ENCODE data around the gene OSBPL8.
"Not testable (repeated sequence)": the region's sequence is repeated elsewhere in the genome, so short reads cannot be mapped to it uniquely, and the experiment has no call there.

Gene OSBPL8

GRCh38 chr12:76424941-76425340, 134.6 kb downstream of the OSBPL8 start:
- DNase-seq (ENCODE audit: low read depth in 3 of 3, low spot score in 1 of 3), result no peak

GRCh38 chr12:76422543-76423438, 136.8 kb downstream of the OSBPL8 start:
- no peak for DNase-seq (ENCODE audit: low read depth in 3 of 3, low spot score in 1 of 3)

- DNase-seq (ENCODE audit: low read depth in 3 of 3, low spot score in 1 of 3), result no peak
These were observed 137.4 kb downstream of the OSBPL8 start for GRCh38 chr12:76422154-76422542.

GRCh38 chr12:76421046-76421445, 138.5 kb downstream of the OSBPL8 start:
- DNase-seq (ENCODE audit: low read depth in 3 of 3, low spot score in 1 of 3), result no peak

- no peak for DNase-seq (ENCODE audit: low read depth in 3 of 3, low spot score in 1 of 3)
These were observed 139.3 kb downstream of the OSBPL8 start for GRCh38 chr12:76420222-76420621.

GRCh38 chr12:76417116-76417515, 142.5 kb downstream of the OSBPL8 start:
- DNase-seq (ENCODE audit: low read depth in 3 of 3, low spot score in 1 of 3), result no peak

- no peak for DNase-seq (ENCODE audit: low read depth in 3 of 3, low spot score in 1 of 3)
These were observed 146.4 kb downstream of the OSBPL8 start for GRCh38 chr12:76413121-76413520.

DNA sequence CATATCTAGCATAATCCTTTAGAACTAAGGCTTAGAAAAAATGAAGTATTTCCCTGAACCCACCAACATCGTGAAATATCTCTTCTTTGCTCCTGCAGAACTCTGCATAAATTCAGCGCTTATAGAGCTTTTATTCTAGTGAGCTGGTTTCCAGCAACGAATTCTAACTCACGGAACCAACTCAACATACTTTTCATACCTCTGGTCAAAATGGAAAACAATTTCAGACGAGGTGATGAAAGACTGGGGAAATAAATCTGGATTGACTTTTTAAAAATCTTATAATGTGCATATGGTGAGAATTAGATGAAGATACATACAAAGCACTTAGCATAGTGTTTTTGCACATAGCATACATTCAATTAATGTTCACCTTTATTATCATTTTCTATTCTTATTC, 148.8 kb downstream of the OSBPL8 start:
- DNase-seq (ENCODE audit: low read depth in 3 of 3, low spot score in 1 of 3), result no peak

DNA sequence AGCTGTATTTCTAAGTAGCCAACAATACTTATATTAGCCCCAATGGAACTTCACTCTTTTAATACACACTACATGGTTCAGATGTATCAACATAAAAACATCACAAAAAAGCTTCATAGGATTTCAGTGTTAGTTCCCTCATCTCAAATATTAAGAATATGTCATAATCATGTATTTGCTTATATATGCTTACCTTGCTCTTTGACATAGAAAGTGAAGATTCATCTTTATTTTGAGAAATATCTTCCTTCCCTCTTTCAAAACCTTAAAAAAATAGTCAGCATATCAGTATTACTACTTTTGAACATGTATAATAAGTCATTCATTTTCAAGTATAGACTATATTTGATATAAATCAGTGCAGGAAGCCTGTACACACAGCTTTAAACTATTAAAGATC, 149.2 kb downstream of the OSBPL8 start:
- no peak for DNase-seq (ENCODE audit: low read depth in 3 of 3, low spot score in 1 of 3)

DNA sequence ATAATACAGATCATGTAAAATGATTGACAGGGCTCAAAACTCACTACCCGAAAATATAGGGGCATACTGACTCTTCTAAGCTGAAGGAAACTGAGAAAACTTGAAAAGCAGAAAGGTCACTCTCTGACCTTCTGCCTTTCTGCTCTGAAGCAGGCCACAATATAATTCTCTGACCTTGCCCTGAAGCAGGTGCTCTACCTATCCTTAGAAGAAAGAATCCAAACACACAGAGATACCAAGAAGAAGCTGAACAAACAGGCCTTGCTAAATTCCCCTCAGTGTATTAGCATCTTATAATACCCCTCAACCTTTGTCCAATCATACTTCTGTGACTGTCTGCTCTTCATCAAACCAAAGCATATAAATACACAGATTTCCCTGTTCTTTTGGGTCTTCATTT, 150.5 kb downstream of the OSBPL8 start:
- no peak for DNase-seq (ENCODE audit: low read depth in 3 of 3, low spot score in 1 of 3)

DNA sequence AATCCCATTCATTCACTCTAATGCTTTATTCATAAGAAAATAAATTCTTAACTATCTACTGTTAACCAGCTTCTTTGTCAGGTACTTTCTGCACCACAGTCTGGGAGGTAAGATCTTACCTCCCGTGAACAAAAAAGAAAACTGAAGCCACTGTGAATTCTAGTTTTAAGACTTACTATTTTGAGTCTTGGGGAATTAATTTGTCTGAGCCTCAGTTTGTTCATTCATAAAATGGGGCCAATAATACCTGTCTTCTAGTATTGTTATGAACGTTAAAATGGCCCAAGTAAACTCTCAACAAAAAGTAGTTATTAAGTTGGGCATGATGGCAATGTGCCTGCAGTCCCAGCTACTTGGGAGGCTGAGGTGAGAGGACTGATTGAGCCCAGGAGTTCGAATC, 151.9 kb downstream of the OSBPL8 start:
- DNase-seq (ENCODE audit: low read depth in 3 of 3, low spot score in 1 of 3), result no peak

DNA sequence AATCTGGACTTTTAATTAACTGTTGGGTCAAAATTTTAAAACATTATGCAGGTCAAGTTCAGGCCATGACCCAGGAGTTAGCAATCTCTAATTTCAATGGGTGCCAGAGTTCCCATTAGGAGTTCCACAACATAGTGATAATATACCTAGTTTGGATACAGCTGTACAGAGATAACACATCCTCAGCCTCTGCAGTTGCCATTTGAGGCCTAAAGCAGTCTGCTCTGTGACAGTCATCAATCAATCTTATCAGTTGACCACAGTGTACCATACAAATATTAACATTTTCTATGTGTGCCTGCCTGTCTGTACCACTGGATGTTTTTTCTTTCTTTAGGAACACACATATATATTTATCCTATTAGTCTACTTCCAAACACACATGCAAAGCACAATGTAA, 157.3 kb downstream of the OSBPL8 start:
- no peak for DNase-seq (ENCODE audit: low read depth in 3 of 3, low spot score in 1 of 3)

DNA sequence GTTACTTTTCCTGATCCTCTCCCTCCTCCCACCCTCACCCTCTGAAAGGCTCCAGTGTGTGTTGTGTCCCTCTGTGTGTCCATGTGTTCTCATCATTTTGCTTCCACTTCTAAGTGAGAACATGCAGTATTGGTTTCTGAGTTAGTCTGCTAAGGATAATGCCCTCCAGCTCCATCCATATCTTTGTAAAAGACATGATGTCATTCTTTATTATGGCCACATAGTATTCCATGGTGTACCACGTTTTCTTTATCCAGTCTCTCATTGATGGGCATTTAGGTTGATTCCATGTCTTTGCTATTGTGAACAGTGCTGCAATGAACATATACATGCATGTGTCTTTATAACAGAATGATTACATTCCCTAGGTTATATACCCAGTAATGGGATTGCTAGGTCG, 159.4 kb downstream of the OSBPL8 start:
- DNase-seq (ENCODE audit: low read depth in 3 of 3, low spot score in 1 of 3), result no peak

DNA sequence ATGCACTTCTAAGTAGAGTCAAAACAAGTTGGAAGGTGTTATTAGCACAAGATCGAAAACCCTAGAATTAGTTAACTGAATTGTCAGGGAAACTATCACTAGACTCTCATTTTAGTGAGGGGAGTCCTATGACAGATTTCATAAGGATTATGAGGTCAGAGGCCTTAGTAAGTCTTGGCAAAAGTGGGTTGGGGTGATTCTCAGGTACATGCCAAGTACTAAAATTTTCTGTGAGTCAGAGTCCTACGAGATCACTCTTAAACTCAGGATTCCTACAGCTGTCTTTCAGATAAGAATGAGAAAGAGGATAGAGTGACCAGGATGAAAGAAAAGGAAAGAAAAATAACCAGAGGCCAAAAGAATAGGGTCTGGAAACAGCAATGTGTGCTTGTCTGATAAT, 160.5 kb downstream of the OSBPL8 start:
- no peak for DNase-seq (ENCODE audit: low read depth in 3 of 3, low spot score in 1 of 3)

DNA sequence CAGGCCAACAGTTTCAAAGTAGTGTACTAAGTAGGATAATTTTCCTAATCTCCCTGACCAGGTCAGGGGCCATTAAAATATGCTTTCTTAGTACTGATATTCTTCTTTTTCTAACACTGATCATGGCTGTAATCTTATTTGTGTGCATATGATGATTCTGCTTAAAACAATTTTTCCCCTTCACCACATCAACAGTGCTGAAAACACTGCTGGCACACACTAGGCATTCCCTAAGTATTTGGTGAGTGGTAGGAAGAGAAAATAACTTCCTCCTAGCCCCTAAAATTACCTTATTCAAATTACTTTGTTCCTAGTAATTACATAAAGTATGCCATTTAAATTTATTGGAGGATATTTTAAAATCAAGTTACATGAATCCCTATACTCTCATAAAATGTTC, 161.5 kb downstream of the OSBPL8 start:
- no peak for DNase-seq (ENCODE audit: low read depth in 3 of 3, low spot score in 1 of 3)

DNA sequence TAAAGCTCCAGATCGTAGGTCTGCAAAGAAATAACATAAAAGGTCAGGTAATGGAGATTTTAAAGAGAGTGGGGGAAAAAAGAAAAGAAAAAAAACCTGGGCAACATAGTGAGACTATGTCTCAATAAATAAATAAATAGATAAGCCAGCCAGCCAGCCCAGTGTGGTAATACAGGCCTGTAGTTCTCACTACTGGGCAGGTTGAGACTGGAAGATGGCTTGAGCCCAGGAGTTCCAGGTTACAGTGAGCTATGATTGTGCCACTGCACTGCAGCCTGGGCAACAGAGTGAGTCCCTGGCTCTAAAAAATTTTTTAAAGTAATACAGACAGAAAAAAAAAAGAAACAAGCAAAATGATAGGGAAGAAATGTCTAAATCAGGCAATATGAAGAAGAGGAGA, 168.1 kb downstream of the OSBPL8 start:
- no peak for DNase-seq (ENCODE audit: low read depth in 3 of 3, low spot score in 1 of 3)

GRCh38 chr12:76387614-76388013, 172.0 kb downstream of the OSBPL8 start:
- no peak for DNase-seq (ENCODE audit: low read depth in 3 of 3, low spot score in 1 of 3)

DNA sequence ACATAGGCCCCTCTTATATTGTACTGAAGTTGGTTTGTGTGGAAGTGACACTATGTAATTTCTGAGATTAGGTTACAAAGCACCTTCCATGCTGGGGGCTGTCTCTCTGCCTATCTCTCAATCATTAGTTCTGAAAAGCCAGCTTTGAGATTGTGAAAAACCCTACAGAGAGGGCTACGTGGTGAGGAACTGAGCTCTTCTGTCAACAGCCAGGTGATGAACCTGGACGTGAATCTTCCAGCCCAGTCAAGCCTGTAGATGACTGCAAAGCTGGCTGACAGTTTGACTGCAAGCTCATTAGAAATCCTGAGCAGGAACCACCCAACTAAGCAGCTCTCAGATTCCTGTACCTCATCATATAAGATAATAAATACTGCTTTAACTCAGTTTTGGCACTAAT, 175.0 kb downstream of the OSBPL8 start:
- no peak for DNase-seq (ENCODE audit: low read depth in 3 of 3, low spot score in 1 of 3)

GRCh38 chr12:76383988-76384387, 175.6 kb downstream of the OSBPL8 start:
- DNase-seq (ENCODE audit: low read depth in 3 of 3, low spot score in 1 of 3), result no peak

- DNase-seq (ENCODE audit: low read depth in 3 of 3, low spot score in 1 of 3), result no peak
These were observed 180.3 kb downstream of the OSBPL8 start for GRCh38 chr12:76379261-76379660.

- not testable (repeated sequence) for DNase-seq (ENCODE audit: low read depth in 3 of 3, low spot score in 1 of 3)
These were observed 182.7 kb downstream of the OSBPL8 start for GRCh38 chr12:76376876-76377275.

GRCh38 chr12:76375939-76376338, 183.6 kb downstream of the OSBPL8 start:
- DNase-seq (ENCODE audit: low read depth in 3 of 3, low spot score in 1 of 3), result no peak

DNA sequence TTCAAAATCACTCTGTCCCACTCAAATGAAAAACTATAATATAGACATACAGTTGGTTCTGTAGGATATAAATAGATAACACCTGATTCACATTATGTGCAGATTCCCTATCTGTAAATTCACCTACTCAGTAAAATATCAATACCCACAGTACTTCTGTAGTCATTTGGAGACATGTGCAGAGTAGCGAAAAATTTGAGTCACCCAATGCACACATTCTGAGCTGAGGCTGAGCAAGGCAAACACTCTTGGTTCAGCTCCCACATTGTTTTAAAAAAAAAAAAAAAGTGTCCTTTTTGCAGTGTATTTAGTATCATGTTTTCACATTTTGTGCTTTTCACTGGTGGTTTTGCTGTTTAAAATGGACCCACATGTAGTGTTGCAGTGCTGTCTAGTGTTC, 184.1 kb downstream of the OSBPL8 start:
- no peak for DNase-seq (ENCODE audit: low read depth in 3 of 3, low spot score in 1 of 3)
